LNCaP clone FGC (cell line): ENCODE data around the gene ABCA2.

Source experiments
- DNase-seq: peaks from one replicate; pipeline ENCODE4 v3.0.0-alpha.2; 2011; ENCODE audit warnings: low read depth
- H3K4me3 ChIP-seq: 2 replicates; pipeline ENCODE4 v1.5.1; 2011; ENCODE audit warnings: mild to moderate bottlenecking, low read depth, low read length, control low read depth
- CTCF ChIP-seq: IDR thresholded peaks from 2 replicates; pipeline ENCODE4 v1.5.1; 2012; ENCODE audit warnings: mild to moderate bottlenecking; ENCODE audit not compliant: control insufficient read depth, insufficient read depth; ENCODE audit errors: extremely low read depth

ABCA2 gene

GRCh38 chr9:137017791-137018497 is 10.1 kb downstream of the ABCA2 start:
- DNase-seq = no peak
- H3K4me3 ChIP-seq = no peak overlapping the region
- no peak for TF ChIP-seq CTCF

GRCh38 chr9:137017071-137017470 is 11.0 kb downstream of the ABCA2 start:
- DNase-seq = no peak
- H3K4me3 ChIP-seq = no peak overlapping the region
- no peak for TF ChIP-seq CTCF

GRCh38 chr9:137016436-137016835 is 11.6 kb downstream of the ABCA2 start:
- H3K4me3 ChIP-seq = no peak overlapping the region
- no peak for DNase-seq
- TF ChIP-seq CTCF = no peak

GRCh38 chr9:137015976-137016375 is 12.1 kb downstream of the ABCA2 start:
- DNase-seq = no peak
- TF ChIP-seq CTCF = no peak
- H3K4me3 ChIP-seq = no peak overlapping the region

GRCh38 chr9:137015540-137015930 is 12.5 kb downstream of the ABCA2 start:
- TF ChIP-seq CTCF = no peak
- DNase-seq = no peak
- no peak overlapping the region for H3K4me3 ChIP-seq

GRCh38 chr9:137014776-137015539 is 13.1 kb downstream of the ABCA2 start:
- no peak for DNase-seq
- H3K4me3 ChIP-seq = no peak overlapping the region
- no peak for TF ChIP-seq CTCF
